NCI-H187 treated with DMSO at 0.1 percent for 48 hours (cell line): ENCODE results near the gene RTRAF.

Experiments used
- DNase-seq: peaks from one replicate; lab custom pipeline; 2025; lab: John Stamatoyannopoulos, UW

Gene RTRAF

GRCh38 chr14:52051251-52051650, 61.9 kb downstream of the RTRAF start:
- no peak for DNase-seq

GRCh38 chr14:52051871-52052270, 62.5 kb downstream of the RTRAF start:
- DNase-seq: no peak

- DNase-seq: no peak
These were observed 63.1 kb downstream of the RTRAF start for GRCh38 chr14:52052288-52052943.

GRCh38 chr14:52053044-52053443, 63.7 kb downstream of the RTRAF start:
- DNase-seq: no peak

GRCh38 chr14:52054678-52055077, 65.3 kb downstream of the RTRAF start:
- no peak for DNase-seq

GRCh38 chr14:52055167-52055566, 65.8 kb downstream of the RTRAF start:
- no peak for DNase-seq

GRCh38 chr14:52058341-52058740, 69.0 kb downstream of the RTRAF start:
- DNase-seq: no peak

- no peak for DNase-seq
These were observed 70.3 kb downstream of the RTRAF start for GRCh38 chr14:52059649-52060048.

GRCh38 chr14:52060080-52060479, 70.7 kb downstream of the RTRAF start:
- DNase-seq: no peak
